HG03558 (cell line): ENCODE results near the gene DYSF.

Experiments used
- ATAC-seq: cut with Tn5 transposase; IDR thresholded peaks from one replicate; pipeline ENCODE4 v1.9.1; 2021; ENCODE audit warnings: moderate number of reproducible peaks; ENCODE audit not compliant: unreplicated experiment; ENCODE audit errors: extremely low read depth

DYSF gene

GRCh38 chr2:71665168-71666093 is 212.1 kb downstream of the DYSF start:
- no peak for ATAC-seq

GRCh38 chr2:71666094-71666474 is 212.7 kb downstream of the DYSF start:
- ATAC-seq: no peak

- ATAC-seq: no peak
Observed at GRCh38 chr2:71667256-71668182, 214.2 kb downstream of the DYSF start.

DNA sequence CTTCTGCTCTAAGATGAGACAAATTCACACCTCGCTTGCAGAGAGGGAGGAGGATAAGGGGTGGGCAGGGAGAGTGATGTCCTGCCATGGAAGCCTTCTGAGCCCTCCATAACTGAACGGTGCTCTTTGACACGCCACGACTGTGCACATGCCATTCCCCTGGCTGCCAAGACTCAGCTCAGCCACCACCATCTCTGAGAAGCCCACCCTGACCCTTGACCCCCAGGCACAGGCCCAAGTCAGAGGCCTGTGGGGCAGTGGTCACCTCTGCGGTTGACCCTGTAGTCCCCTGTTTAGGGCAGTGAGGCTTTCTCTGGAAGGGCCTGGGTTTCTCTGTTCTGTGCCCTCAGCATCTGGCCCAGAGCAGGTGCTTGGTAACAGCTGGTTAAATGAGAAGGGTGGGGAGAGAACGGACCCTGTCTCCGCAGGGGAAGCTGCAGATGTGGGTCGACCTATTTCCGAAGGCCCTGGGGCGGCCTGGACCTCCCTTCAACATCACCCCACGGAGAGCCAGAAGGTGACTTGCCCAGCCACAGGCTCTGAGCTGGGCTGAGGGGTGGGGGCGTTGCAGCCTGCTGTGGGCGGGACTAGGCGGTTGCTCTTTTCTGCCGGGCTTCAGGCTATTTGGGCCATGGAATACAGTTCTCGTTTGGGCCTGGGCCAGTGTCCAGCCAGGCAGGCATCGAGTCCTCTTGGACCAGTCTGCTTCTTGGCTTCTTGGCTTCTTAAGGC is 215.1 kb downstream of the DYSF start:
- ATAC-seq: no peak

- ATAC-seq: no peak
Observed at GRCh38 chr2:71669058-71669456, 215.7 kb downstream of the DYSF start.

GRCh38 chr2:71669628-71670429 is 216.5 kb downstream of the DYSF start:
- ATAC-seq: no peak

- no peak for ATAC-seq
Observed at GRCh38 chr2:71670430-71670795, 217.1 kb downstream of the DYSF start.

GRCh38 chr2:71671203-71671854 is 218.0 kb downstream of the DYSF start:
- ATAC-seq: no peak

DNA sequence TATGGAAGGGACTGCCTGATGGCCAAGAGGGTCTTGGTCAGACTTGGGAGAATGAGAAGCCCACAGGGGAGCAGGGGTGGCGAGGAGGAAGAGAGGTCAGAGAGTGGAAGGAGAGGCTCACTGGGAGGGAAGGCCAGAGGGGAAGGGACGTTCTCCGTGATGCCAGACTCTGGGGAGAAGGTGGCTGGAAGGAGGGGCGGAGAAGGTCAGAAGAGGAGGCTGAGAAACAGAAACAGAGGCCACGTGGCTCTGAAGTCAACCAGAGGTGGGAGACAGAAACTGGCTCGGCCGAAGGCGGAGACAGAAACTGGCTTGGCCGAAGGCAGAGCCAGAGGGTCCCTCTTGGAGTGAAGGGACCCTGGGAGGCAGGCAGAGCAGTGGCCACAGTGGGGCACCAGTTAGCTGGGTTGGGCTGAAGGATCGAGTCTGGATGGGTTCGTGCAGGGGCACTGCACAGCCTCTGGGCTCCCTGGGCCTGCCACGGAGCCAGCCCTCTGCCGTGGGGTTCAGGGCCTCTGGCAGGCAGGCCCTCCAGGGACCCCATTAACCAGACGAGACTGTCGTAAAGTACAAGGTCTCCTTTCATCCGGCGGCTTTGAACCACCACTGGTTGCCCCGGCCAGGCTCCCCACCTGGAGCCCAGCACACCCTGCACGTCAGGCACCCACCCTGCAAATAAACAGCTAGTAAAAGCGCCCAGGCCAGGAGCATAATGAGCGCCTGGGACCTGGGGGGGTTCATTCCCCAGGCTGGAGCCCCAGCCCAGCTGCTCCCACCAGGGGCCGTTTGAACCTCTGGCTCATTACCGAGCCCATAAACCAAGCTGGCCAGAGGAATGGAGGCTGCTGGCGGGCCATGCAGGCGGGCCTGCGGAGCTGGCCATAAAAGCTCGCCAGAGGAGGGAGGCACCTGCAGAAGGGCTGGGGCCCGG is 218.8 kb downstream of the DYSF start:
- no peak for ATAC-seq

DNA sequence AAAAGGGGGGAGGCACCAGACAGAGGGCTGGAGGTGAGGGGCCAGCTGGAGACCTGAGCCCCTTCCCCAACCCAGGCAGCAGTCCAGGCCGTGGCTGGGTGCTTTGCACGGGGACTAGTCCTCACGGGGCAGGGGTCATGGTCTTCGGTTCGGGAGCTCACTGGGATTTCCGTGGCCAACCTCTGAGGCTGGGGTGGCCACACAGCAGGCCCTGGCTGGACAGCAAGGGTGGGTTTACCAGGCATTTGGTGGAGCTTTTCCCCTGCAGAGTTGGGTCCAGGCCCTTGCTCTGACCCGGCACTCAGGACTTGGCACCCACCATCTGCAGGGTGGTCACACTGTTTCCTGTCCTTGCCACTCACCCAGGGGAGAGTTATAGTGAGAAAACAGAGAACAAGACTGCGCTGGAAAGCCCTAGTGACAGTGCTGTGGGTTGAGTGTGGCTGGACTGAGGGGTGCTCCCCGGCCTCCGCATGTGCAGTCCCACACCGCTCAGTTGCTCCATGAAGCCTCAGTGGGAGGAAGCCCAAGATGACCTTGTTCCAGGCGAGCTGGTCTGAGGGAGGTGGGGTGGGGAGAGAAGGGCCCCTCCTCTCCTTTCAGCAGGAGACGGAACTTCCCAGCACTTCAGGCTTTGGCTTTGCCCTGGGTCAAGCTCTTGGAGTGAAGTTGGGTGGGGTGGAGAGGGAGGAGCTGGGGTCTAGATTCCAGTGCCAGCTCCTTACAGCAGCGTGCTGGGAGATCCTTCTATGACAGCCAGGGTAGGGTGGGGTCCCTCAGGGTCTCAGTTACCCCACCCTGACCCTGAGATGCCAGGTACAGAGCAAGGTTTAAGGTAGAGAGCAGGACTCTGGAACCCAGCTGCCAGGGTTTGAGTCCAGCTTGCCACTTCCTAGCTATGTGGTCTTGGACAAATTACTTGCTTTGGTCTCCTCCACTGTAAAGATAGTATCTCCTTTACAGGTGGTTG is 219.8 kb downstream of the DYSF start:
- no peak for ATAC-seq

DNA sequence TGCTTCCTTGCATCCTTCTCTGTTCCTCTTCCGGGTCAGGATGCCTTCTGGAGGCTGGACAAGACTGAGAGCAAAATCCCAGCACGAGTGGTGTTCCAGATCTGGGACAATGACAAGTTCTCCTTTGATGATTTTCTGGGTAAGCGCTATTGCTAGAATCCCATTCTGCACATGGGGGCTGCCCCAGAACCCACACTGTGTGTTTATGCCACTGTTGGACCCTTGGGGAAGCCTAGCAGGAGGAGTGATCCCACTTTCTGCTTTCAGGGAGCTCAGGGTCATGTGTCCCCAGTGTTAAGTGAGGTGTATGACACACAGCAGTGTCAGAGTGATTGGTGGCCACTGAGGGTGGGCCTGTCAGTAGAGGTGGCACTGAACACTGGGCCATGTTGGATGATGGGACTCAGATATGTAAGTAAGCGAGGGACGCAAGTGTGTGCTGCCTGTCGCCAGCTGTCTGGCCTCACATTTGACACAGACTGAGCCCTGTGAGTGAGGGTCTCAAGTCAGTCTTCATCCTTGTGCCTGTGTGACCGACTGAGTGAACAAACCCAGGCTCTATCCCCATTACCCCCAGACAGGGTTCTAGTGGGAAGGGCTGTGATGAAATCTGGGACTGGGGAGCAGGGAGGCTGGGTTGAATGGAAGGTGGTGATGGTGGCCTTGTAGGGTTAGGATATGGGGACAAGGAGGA is 220.9 kb downstream of the DYSF start:
- ATAC-seq: no peak

DNA sequence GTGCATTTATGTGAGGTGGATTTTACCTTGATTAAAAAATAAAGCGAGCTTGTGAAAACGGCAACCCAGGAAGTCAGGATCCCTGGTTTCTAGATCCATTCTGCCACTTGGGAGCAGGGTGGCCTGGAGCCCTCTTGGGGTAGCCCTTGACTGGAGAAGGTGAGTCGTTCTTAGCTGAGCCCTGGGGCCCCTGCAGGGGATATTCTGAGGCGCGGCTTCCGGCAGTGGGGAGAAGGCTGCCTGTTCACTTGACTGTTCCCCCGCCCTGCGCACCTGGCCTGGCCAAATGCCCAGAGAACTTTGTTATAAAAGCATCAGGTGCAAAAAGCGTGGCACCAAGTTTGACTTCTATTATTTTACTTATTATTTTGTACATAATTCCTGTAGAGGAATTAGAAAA is 221.9 kb downstream of the DYSF start:
- no peak for ATAC-seq

GRCh38 chr2:71678874-71679273 is 225.5 kb downstream of the DYSF start:
- no peak for ATAC-seq

DNA sequence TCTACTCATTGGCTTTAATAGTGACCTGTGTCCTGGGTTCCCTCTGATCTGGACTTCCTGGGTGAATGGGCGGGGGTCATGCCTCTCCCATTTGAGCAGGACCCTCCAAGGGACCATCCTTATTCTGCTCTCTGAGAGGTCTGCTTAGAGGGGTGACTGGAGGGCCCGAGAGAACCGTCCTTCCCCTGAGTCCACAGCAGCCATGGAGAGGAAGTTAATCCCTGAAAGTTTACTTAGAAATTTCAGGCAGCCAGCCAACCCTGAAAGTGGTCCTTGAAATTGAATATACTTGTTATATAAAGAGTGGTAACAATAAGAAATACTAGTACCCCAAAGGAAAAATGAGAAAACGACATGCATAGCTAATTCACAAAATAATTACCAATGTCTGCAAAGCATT is 226.1 kb downstream of the DYSF start:
- ATAC-seq: no peak

GRCh38 chr2:71680925-71681324 is 227.6 kb downstream of the DYSF start:
- ATAC-seq: no peak

- ATAC-seq: no peak
Observed at GRCh38 chr2:71681626-71682025, 228.3 kb downstream of the DYSF start.

GRCh38 chr2:71682341-71682740 is 229.0 kb downstream of the DYSF start:
- no peak for ATAC-seq
